GM23338 (cell line): ENCODE data around the gene FBXL17. TPM values are rescaled to one million over a fixed set of nuclear protein-coding genes. Genes with fewer than 3 reads are reported as not detected.

Experiments used
- ATAC-seq: fragments of 200-7000 bp; cut with Tn5 transposase; 3 replicates; pipeline ENCODE4 v1.9.1; 2020
- DNase-seq: peaks from one replicate; pipeline ENCODE4 v3.0.0-alpha.2; 2015; ENCODE audit warnings: low spot score
- H2AFZ ChIP-seq: fragments of 200-600 bp; sonication (generic); 2 replicates; pipeline ENCODE4 v1.8.0; 2016; ENCODE audit warnings: antibody characterized with exemption, mild to moderate bottlenecking, moderate library complexity
- H3F3A ChIP-seq: fragments of 200-600 bp; sonication (generic); replicated peaks from 2 replicates; pipeline ENCODE4 v1.8.0; 2017; ENCODE audit warnings: antibody characterized with exemption, mixed run types, low read depth
- H3K27ac ChIP-seq: fragments of 200-600 bp; sonication (generic); 2 replicates; pipeline ENCODE4 v1.6.1; 2016; ENCODE audit warnings: low read depth
- H3K27me3 ChIP-seq: fragments of 200-600 bp; sonication (generic); 2 replicates; pipeline ENCODE4 v1.8.0; 2016; ENCODE audit warnings: mild to moderate bottlenecking, mixed run types, moderate library complexity; ENCODE audit not compliant: insufficient read depth
- H3K36me3 ChIP-seq: fragments of 200-600 bp; sonication (generic); 2 replicates; pipeline ENCODE4 v1.8.0; 2016; ENCODE audit warnings: mild to moderate bottlenecking; ENCODE audit not compliant: insufficient read depth
- H3K4me1 ChIP-seq: fragments of 200-600 bp; sonication (generic); 2 replicates; pipeline ENCODE4 v1.8.0; 2016; ENCODE audit warnings: mild to moderate bottlenecking, moderate library complexity; ENCODE audit not compliant: insufficient read depth
- H3K4me2 ChIP-seq: fragments of 200-600 bp; sonication (generic); 2 replicates; pipeline ENCODE4 v1.7.1; 2017; ENCODE audit warnings: mixed run types
- H3K4me3 ChIP-seq: fragments of 200-600 bp; sonication (generic); 2 replicates; pipeline ENCODE4 v1.6.1; 2016; ENCODE audit warnings: mixed run types
- H3K79me2 ChIP-seq: fragments of 200-600 bp; sonication (generic); replicated peaks from 2 replicates; pipeline ENCODE4 v1.8.0; 2017; ENCODE audit warnings: mild to moderate bottlenecking; ENCODE audit not compliant: insufficient read depth
- H3K9me2 ChIP-seq: fragments of 200-600 bp; sonication (generic); 2 replicates; pipeline ENCODE4 v1.8.0; 2017; ENCODE audit not compliant: insufficient read depth
- H4K20me1 ChIP-seq: fragments of 200-600 bp; sonication (generic); replicated peaks from 2 replicates; pipeline ENCODE4 v1.8.0; 2017; ENCODE audit warnings: mild to moderate bottlenecking; ENCODE audit not compliant: insufficient read depth
- H3K27ac Mint-ChIP-seq: 2 replicates; pipeline ENCODE4 v1.8.0; 2020; ENCODE audit warnings: inconsistent platforms, mild to moderate bottlenecking, moderate library complexity, mixed read lengths
- H3K27me3 Mint-ChIP-seq: 3 replicates; pipeline ENCODE4 v1.8.0; 2022; ENCODE audit warnings: low read depth, mild to moderate bottlenecking, moderate library complexity, mixed read lengths, inconsistent platforms; ENCODE audit not compliant: insufficient read depth, poor library complexity
- H3K36me3 Mint-ChIP-seq: 3 replicates; pipeline ENCODE4 v1.8.0; 2021; ENCODE audit warnings: low read depth, mild to moderate bottlenecking, inconsistent platforms, moderate library complexity, mixed read lengths
- H3K4me1 Mint-ChIP-seq: 3 replicates; pipeline ENCODE4 v1.8.0; 2020; ENCODE audit warnings: mild to moderate bottlenecking, inconsistent platforms, mixed read lengths
- H3K4me3 Mint-ChIP-seq: 3 replicates; pipeline ENCODE4 v1.8.0; 2021; ENCODE audit warnings: moderate library complexity, mild to moderate bottlenecking, inconsistent platforms, mixed read lengths
- H3K9me3 Mint-ChIP-seq: 3 replicates; pipeline ENCODE4 v1.8.0; 2020; ENCODE audit warnings: moderate library complexity, mild to moderate bottlenecking, inconsistent platforms, mixed read lengths
- CREB1 ChIP-seq: fragments of 250-450 bp; sonication (Bioruptor Pico); IDR thresholded peaks from 2 replicates; pipeline ENCODE4 v1.5.0; 2020; ENCODE audit warnings: low read depth, mild to moderate bottlenecking, moderate library complexity
- CTCF ChIP-seq, 2 experiments: fragments of 200-600 bp in 1 of 2; sonication (generic) in 1 of 2; conservative IDR thresholded peaks; 2 replicates each; pipeline versions ENCODE4 v1.5.1 to v1.6.1; 2016 to 2017; ENCODE audit warnings: antibody characterized with exemption in 2 of 2, low read depth in 2 of 2, mild to moderate bottlenecking in 2 of 2, moderate library complexity in 1 of 2
- EZH2 ChIP-seq: fragments of 200-600 bp; sonication (generic); IDR thresholded peaks from one replicate; pipeline ENCODE4 v1.8.0; 2017; ENCODE audit warnings: antibody characterized with exemption, mild to moderate bottlenecking, low read depth; ENCODE audit not compliant: unreplicated experiment
- EZH2phosphoT487 ChIP-seq: fragments of 200-600 bp; sonication (generic); IDR thresholded peaks from one replicate; pipeline ENCODE4 v1.8.1; 2018; ENCODE audit warnings: antibody characterized with exemption; ENCODE audit not compliant: unreplicated experiment
- JUNB ChIP-seq: IDR thresholded peaks from one replicate; pipeline ENCODE4 v1.6.1; 2016; ENCODE audit warnings: antibody characterized with exemption; ENCODE audit not compliant: unreplicated experiment
- NANOG ChIP-seq: IDR thresholded peaks from 2 replicates; pipeline ENCODE4 v1.6.1; 2016; ENCODE audit warnings: antibody characterized with exemption, borderline replicate concordance
- POLR2AphosphoS5 ChIP-seq: IDR thresholded peaks from 2 replicates; pipeline ENCODE4 v1.6.1; 2016; ENCODE audit warnings: antibody characterized with exemption, low read depth
- STAT1 ChIP-seq: IDR thresholded peaks from one replicate; pipeline ENCODE4 v1.6.1; 2016; ENCODE audit warnings: antibody characterized with exemption; ENCODE audit not compliant: unreplicated experiment
- ZNF114 ChIP-seq: fragments of 250-450 bp; sonication (Bioruptor Pico); IDR thresholded peaks from 2 replicates; pipeline ENCODE4 v1.5.0; 2020; ENCODE audit warnings: mild to moderate bottlenecking, moderate library complexity
- ZNF331 ChIP-seq: fragments of 250-450 bp; sonication (Bioruptor Pico); IDR thresholded peaks from 2 replicates; pipeline ENCODE4 v1.5.0; 2020; ENCODE audit warnings: low read depth, mild to moderate bottlenecking, moderate library complexity
- ZNF462 ChIP-seq: fragments of 250-450 bp; sonication (Bioruptor Pico); IDR thresholded peaks from 2 replicates; pipeline ENCODE4 v1.5.0; 2020; ENCODE audit warnings: mild to moderate bottlenecking, moderate library complexity
- polyA plus RNA-seq: library from polyadenylated mRNA; unstranded; fragments of >200 nt; fragmentation: Nextera tagmentation; extraction: Ambion mirVana; gene quantifications from 2 replicates; pipeline ENCODE4 v1.2.1, GENCODE V29; 2016
- total RNA-seq: library from RNA; depleted of rRNA; stranded (reverse); fragments of >200 nt; shearing (Covaris generic); gene quantifications from 2 replicates; pipeline ENCODE4 v1.2.3, GENCODE V29; 2014
- TF ChIP-seq, protein P1 (sequence below): IDR thresholded peaks from one replicate; pipeline ENCODE4 v1.6.1; 2018; ENCODE audit warnings: antibody characterized with exemption; ENCODE audit not compliant: unreplicated experiment
- TF ChIP-seq, protein P2 (sequence below): IDR thresholded peaks from 2 replicates; pipeline ENCODE4 v1.6.1; 2016; ENCODE audit warnings: antibody characterized with exemption

The FBXL17 gene
- total and polyA plus RNA-seq, 2 experiments from 2014 or later = 2.0 to 2.7 TPM

GRCh38 chr5:108361239-108361638 lies 20.7 kb downstream of the FBXL17 start:
- no peak overlapping the region for H3K4me3 ChIP-seq
- no peaks in the 10 kb centered on the region for H3K9me2 ChIP-seq
- Mint-ChIP-seq H3K27ac (peak overlapping the region; percentile 68; the same call in 1 of the 2 replicates), H3K4me1 (peaks cover 14% of the 10 kb centered on the region; the same call in 2 of the 3 replicates), H3K9me3 (no peaks in the 10 kb centered on the region), H3K4me3 (no peak overlapping the region), H3K27me3 (no peaks in the 10 kb centered on the region), H3K36me3 (no peaks in the 10 kb centered on the region)
- H3K27me3 ChIP-seq = no peaks in the 10 kb centered on the region
- H3F3A ChIP-seq = no peaks in the 10 kb centered on the region
- no peak for TF ChIP-seq NANOG
- TF ChIP-seq, protein P1, sequence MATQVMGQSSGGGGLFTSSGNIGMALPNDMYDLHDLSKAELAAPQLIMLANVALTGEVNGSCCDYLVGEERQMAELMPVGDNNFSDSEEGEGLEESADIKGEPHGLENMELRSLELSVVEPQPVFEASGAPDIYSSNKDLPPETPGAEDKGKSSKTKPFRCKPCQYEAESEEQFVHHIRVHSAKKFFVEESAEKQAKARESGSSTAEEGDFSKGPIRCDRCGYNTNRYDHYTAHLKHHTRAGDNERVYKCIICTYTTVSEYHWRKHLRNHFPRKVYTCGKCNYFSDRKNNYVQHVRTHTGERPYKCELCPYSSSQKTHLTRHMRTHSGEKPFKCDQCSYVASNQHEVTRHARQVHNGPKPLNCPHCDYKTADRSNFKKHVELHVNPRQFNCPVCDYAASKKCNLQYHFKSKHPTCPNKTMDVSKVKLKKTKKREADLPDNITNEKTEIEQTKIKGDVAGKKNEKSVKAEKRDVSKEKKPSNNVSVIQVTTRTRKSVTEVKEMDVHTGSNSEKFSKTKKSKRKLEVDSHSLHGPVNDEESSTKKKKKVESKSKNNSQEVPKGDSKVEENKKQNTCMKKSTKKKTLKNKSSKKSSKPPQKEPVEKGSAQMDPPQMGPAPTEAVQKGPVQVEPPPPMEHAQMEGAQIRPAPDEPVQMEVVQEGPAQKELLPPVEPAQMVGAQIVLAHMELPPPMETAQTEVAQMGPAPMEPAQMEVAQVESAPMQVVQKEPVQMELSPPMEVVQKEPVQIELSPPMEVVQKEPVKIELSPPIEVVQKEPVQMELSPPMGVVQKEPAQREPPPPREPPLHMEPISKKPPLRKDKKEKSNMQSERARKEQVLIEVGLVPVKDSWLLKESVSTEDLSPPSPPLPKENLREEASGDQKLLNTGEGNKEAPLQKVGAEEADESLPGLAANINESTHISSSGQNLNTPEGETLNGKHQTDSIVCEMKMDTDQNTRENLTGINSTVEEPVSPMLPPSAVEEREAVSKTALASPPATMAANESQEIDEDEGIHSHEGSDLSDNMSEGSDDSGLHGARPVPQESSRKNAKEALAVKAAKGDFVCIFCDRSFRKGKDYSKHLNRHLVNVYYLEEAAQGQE = no peak
- no peak for TF ChIP-seq STAT1
- TF ChIP-seq ZNF114 (CRISPR knock-in tag) = no peak
- no peak for TF ChIP-seq ZNF462 (CRISPR knock-in tag)
- no peak for TF ChIP-seq CTCF (conservative IDR thresholded peaks at IDR 0.05; ENCODE audit: low read depth in 2 of 2)
- no peak for TF ChIP-seq POLR2AphosphoS5
- no peak for TF ChIP-seq JUNB
- no peak for TF ChIP-seq ZNF331 (CRISPR knock-in tag)
- TF ChIP-seq, protein P2, sequence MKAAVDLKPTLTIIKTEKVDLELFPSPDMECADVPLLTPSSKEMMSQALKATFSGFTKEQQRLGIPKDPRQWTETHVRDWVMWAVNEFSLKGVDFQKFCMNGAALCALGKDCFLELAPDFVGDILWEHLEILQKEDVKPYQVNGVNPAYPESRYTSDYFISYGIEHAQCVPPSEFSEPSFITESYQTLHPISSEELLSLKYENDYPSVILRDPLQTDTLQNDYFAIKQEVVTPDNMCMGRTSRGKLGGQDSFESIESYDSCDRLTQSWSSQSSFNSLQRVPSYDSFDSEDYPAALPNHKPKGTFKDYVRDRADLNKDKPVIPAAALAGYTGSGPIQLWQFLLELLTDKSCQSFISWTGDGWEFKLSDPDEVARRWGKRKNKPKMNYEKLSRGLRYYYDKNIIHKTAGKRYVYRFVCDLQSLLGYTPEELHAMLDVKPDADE = no peak
- TF ChIP-seq EZH2 = no peak
- TF ChIP-seq EZH2phosphoT487 = no peak
- no peak for TF ChIP-seq CREB1 (CRISPR knock-in tag)
- H2AFZ ChIP-seq = no peak overlapping the region
- no peaks in the 10 kb centered on the region for H3K36me3 ChIP-seq
- H3K79me2 ChIP-seq = no peaks in the 10 kb centered on the region
- H3K27ac ChIP-seq = no peak overlapping the region
- peak; percentile 24; the same call in 1 of the 3 replicates for ATAC-seq
- DNase-seq = peak; percentile 7
- no peak overlapping the region for H3K4me2 ChIP-seq
- no peaks in the 10 kb centered on the region for H4K20me1 ChIP-seq
- H3K4me1 ChIP-seq = peaks cover 13% of the 10 kb centered on the region; the same call in 1 of the 2 replicates
